Calu3 (cell line): ENCODE measurements around the gene SERPINB10. TPM values are rescaled to one million over a fixed set of nuclear protein-coding genes. Genes with fewer than 3 reads are reported as not detected.
A peak's percentile ranks its signal among the peaks of the same experiment; 100 is the strongest.

Source experiments
- BruUV-seq: library from RNA; stranded (reverse); fragments of 400-500 nt; replicated peaks from 2 replicates; lab custom pipeline; 2021; lab: Mats Ljungman, UMichigan
- CTCF ChIA-PET: fragments of 300-600 bp; sonication (Branson Sonifier 250); formaldehyde crosslinking; loops from one replicate; lab custom pipeline; 2022; ENCODE audit warnings: antibody characterized with exemption; lab: Charles Lee
- DNase-seq: peaks from one replicate; pipeline ENCODE4 v3.0.0; 2022
- H3K27ac Mint-ChIP-seq: one replicate; pipeline ENCODE4 v1.8.0; 2022; ENCODE audit warnings: mixed read lengths; ENCODE audit not compliant: unreplicated experiment
- H3K27me3 Mint-ChIP-seq: one replicate; pipeline ENCODE4 v1.8.0; 2022; ENCODE audit warnings: mixed read lengths; ENCODE audit not compliant: unreplicated experiment
- H3K36me3 Mint-ChIP-seq: one replicate; pipeline ENCODE4 v1.8.0; 2022; ENCODE audit warnings: mild to moderate bottlenecking, moderate library complexity, mixed read lengths; ENCODE audit not compliant: insufficient read depth, unreplicated experiment
- H3K4me1 Mint-ChIP-seq: one replicate; pipeline ENCODE4 v1.8.0; 2022; ENCODE audit warnings: mild to moderate bottlenecking, low read depth, mixed read lengths; ENCODE audit not compliant: unreplicated experiment
- H3K4me3 Mint-ChIP-seq: one replicate; pipeline ENCODE4 v1.8.0; 2022; ENCODE audit warnings: mild to moderate bottlenecking, low read depth, moderate library complexity, mixed read lengths; ENCODE audit not compliant: unreplicated experiment
- H3K9me3 Mint-ChIP-seq: one replicate; pipeline ENCODE4 v1.8.0; 2022; ENCODE audit warnings: low read depth, mixed read lengths; ENCODE audit not compliant: unreplicated experiment
- CTCF ChIP-seq: fragments of 200-600 bp; IDR thresholded peaks from one replicate; pipeline ENCODE4 v1.8.0; 2022; ENCODE audit warnings: antibody characterized with exemption; ENCODE audit not compliant: unreplicated experiment
- intact Hi-C: fragments of 100-400 bp; cut with micrococcal nuclease; formaldehyde crosslinking; loops from one replicate; pipeline ENCODE4 v1.10.0; 2022; ENCODE audit not compliant: unreplicated experiment
- total RNA-seq: library from RNA; stranded (reverse); gene quantifications from 2 replicates; pipeline ENCODE4 v1.2.3, GENCODE V29; 2022

SERPINB10 gene
- total RNA-seq, 1 experiment from 2014 or later = not detected

DNA sequence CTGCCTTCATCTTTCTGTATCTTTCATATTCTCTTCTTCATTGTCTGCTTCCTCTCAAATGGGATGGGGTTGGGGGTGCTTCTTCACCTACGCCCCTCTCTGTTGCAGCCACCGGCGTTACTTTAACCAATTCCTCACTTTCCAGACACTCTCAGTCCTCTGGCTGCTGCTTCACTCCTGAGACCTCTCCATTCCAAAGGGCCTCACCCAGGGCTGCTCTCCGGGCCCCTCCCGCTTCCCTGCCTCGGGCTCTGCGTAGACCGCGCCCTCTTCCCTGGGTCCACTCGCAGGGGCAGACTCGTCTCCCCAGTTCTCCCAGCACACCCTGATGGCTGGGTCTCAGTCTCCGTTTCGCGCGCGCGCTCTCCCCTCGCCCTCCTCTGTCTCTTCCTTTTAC lies 63.0 kb downstream of the SERPINB10 start:
- Mint-ChIP-seq H3K36me3 (peaks cover 27% of the 10 kb centered on the region), H3K9me3 (no peaks in the 10 kb centered on the region), H3K27ac (peak overlapping the region; percentile 95), H3K4me3 (peak overlapping the region; percentile 94), H3K27me3 (no peaks in the 10 kb centered on the region), H3K4me1 (peaks cover 51% of the 10 kb centered on the region)
- CTCF ChIA-PET = interaction anchor here (0.8 to 0.9 kb wide), 2 partner anchors 21 to 35 kb away, joined by 3 to 5 read pairs; partner anchors contain the start of gene HMSD
- peak; percentile 71 for DNase-seq
- intact Hi-C loops = no loop called here
- BruUV-seq = no TSS peak
- TF ChIP-seq CTCF = no peak

GRCh38 chr18:63971320-63972001 lies 63.7 kb downstream of the SERPINB10 start:
- CTCF ChIA-PET = no interaction called here
- H3K4me3 Mint-ChIP-seq = peak overlapping the region; percentile 94
- peak overlapping the region; percentile 95 for H3K27ac Mint-ChIP-seq
- DNase-seq = no peak
- no peaks in the 10 kb centered on the region for H3K9me3 Mint-ChIP-seq
- TSS peak; percentile 28 for BruUV-seq
- peaks cover 27% of the 10 kb centered on the region for H3K36me3 Mint-ChIP-seq
- H3K4me1 Mint-ChIP-seq = peaks cover 51% of the 10 kb centered on the region
- intact Hi-C loops = no loop called here
- TF ChIP-seq CTCF = no peak
- H3K27me3 Mint-ChIP-seq = no peaks in the 10 kb centered on the region

- intact Hi-C loops = no loop called here
- Mint-ChIP-seq H3K36me3 (peaks cover 27% of the 10 kb centered on the region), H3K27ac (peak overlapping the region; percentile 95), H3K4me3 (peak overlapping the region; percentile 94), H3K9me3 (no peaks in the 10 kb centered on the region), H3K27me3 (no peaks in the 10 kb centered on the region), H3K4me1 (peaks cover 51% of the 10 kb centered on the region)
- TF ChIP-seq CTCF = no peak
- DNase-seq = no peak
- CTCF ChIA-PET = no interaction called here
- BruUV-seq = no TSS peak
Observed at GRCh38 chr18:63972002-63972376, 64.2 kb downstream of the SERPINB10 start.

GRCh38 chr18:63974991-63975390 lies 67.2 kb downstream of the SERPINB10 start:
- TF ChIP-seq CTCF = peak; percentile 18
- H3K27me3 Mint-ChIP-seq = no peaks in the 10 kb centered on the region
- peaks cover 44% of the 10 kb centered on the region for H3K4me1 Mint-ChIP-seq
- H3K27ac Mint-ChIP-seq = peak overlapping the region; percentile 41
- intact Hi-C loops = no loop called here
- CTCF ChIA-PET = interaction anchor here (1.0 kb wide), 1 partner anchor 11 kb away, joined by 5 read pairs; no protein-coding TSS in a partner anchor
- peak; percentile 26 for DNase-seq
- H3K4me3 Mint-ChIP-seq = no peak overlapping the region
- H3K36me3 Mint-ChIP-seq = peaks cover 18% of the 10 kb centered on the region
- no TSS peak for BruUV-seq
- no peaks in the 10 kb centered on the region for H3K9me3 Mint-ChIP-seq
